ENCODE data around the gene CAMK2A. TPM values are rescaled to one million over a fixed set of nuclear protein-coding genes. Genes with fewer than 3 reads are reported as not detected.

CAMK2A gene
- total RNA-seq, 2 donors from 2014 or later, result 0.50 to 1.0 TPM

DNA sequence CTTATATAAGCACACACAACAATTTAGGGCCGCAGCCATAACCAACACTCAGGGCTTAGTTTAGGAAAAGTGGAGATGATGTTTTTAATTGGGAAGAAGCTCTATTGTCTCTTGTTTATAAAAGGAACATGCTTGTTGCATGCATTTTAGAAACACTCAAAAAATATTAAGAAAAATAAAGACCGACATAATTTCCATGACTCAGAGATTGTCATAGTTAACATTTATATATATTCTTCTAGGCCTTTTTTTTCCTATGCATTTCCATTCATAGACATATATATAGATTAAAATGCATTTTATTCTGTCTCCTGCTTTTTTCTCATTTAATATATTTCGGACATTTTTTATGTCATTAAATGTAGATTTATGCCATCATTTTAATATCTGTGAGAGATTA lies 26.7 kb upstream of the CAMK2A start:
- intact Hi-C loops (cut with DNase I), result no loop called here
- Histone ChIP-seq H3K36me3 (no peaks in the 10 kb centered on the region), H3K4me1 (replicated peaks) (no peaks in the 10 kb centered on the region), H3K4me3 (no peak overlapping the region), H3K9me3 (no peaks in the 10 kb centered on the region), H3K27me3 (replicated peaks; ENCODE audit: insufficient read depth) (no peaks in the 10 kb centered on the region), H3K27ac (no peak overlapping the region)
- DNase-seq (ENCODE audit: low spot score), result no peak
- 90% methylated on average over 3 of the region's 3 CpGs for whole genome bisulfite sequencing
- TF ChIP-seq POLR2AphosphoS5 (IDR thresholded peaks at IDR 0.05) (no peak), POLR2A (IDR thresholded peaks at IDR 0.05) (no peak)
- TF ChIP-seq, protein P1, sequence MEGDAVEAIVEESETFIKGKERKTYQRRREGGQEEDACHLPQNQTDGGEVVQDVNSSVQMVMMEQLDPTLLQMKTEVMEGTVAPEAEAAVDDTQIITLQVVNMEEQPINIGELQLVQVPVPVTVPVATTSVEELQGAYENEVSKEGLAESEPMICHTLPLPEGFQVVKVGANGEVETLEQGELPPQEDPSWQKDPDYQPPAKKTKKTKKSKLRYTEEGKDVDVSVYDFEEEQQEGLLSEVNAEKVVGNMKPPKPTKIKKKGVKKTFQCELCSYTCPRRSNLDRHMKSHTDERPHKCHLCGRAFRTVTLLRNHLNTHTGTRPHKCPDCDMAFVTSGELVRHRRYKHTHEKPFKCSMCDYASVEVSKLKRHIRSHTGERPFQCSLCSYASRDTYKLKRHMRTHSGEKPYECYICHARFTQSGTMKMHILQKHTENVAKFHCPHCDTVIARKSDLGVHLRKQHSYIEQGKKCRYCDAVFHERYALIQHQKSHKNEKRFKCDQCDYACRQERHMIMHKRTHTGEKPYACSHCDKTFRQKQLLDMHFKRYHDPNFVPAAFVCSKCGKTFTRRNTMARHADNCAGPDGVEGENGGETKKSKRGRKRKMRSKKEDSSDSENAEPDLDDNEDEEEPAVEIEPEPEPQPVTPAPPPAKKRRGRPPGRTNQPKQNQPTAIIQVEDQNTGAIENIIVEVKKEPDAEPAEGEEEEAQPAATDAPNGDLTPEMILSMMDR (IDR thresholded peaks at IDR 0.05), result no peak

DNA sequence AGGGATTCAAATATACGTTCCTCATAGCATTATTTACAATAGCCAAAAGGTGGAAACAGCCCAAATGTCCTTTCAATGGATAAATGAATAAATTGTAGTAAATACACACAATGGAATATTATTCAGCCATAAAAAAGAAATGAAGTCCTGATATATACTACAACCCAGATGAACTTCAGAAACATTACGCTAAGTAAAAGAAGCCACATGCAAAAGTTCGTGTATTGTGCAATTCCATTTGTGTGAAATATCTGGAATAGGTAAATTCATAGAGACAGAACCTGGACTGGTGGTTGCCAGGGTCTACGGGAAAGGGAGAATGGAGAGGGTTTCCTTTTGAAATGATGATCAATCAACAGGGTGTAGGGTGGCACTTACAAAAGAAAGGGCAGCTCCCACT lies 25.7 kb upstream of the CAMK2A start:
- intact Hi-C loops (cut with DNase I), result no loop called here
- no peak for DNase-seq (ENCODE audit: low spot score)
- H3K4me1 ChIP-seq (replicated peaks), result no peaks in the 10 kb centered on the region
- H3K9me3 ChIP-seq, result no peaks in the 10 kb centered on the region
- TF ChIP-seq POLR2AphosphoS5 (IDR thresholded peaks at IDR 0.05) (no peak), POLR2A (IDR thresholded peaks at IDR 0.05) (no peak)
- TF ChIP-seq, protein P1 (IDR thresholded peaks at IDR 0.05), result no peak
- H3K27ac ChIP-seq, result no peak overlapping the region
- WGBS, result 90% methylated on average over 4 of the region's 4 CpGs
- H3K36me3 ChIP-seq, result no peaks in the 10 kb centered on the region
- no peaks in the 10 kb centered on the region for H3K27me3 ChIP-seq (replicated peaks; ENCODE audit: insufficient read depth)
- no peak overlapping the region for H3K4me3 ChIP-seq

DNA sequence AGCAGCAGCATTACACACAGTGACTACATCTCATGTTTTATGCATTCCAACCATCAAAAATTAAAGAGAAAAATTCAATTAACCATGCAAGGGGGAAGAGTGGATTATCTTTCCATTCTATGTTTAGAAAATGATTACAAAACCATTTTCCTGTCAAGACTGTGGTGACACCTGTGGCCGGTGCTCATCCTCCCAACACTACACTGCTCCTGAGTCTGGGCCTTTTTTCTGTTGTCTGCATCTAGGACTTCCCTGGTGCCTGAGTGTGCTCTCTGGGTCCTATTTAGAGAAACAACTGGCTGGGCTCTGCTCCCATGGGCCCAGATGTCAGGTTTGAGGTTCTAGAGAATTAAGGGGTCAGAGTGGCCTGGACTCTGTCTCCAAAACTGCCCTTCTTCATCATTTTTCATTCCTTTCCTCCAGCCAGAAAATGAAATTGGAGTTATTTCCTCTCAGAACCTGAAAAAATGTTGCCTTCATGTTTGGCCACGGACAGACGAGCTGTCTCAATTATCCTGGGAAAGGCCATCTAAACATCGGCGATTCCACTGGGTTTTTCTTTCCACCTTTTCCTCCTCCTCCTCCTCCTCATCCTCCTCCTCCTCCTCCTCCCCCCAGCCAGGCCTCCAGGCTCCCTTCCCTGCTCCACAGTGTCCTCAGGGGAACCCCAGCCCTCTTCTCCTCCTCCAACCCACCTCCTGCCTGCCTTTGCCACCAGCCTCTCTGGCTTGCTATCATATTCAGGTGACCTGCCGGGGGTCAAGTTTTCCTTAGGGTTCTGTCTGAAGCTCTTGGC lies 24.5 kb upstream of the CAMK2A start:
- Histone ChIP-seq H3K9me3 (no peaks in the 10 kb centered on the region), H3K4me1 (replicated peaks) (no peaks in the 10 kb centered on the region)
- intact Hi-C loops (cut with DNase I), result no loop called here

DNA sequence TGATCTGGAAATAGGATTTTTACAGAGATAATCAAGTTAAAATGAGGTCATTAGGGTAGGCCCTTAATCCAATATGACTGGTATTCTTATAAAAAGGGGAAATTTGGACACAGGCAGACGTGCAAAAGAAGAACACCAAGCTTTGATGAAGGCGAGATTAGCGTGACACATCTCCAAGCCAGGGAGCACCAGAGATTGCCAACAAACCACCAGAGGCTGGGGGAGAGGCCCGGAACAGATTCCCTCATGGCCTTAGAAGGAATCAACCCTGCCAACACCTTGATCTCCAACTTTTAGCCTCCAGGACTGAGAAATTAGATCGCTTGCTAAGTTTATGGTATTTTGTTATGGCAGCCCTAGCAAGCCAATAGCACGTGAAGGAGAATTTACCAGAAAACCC lies 23.9 kb upstream of the CAMK2A start:
- H3K36me3 ChIP-seq, result no peaks in the 10 kb centered on the region
- no peak overlapping the region for H3K27ac ChIP-seq
- no peaks in the 10 kb centered on the region for H3K9me3 ChIP-seq
- 78% methylated on average over 6 of the region's 6 CpGs for WGBS
- TF ChIP-seq, protein P1 (IDR thresholded peaks at IDR 0.05), result no peak
- TF ChIP-seq POLR2AphosphoS5 (IDR thresholded peaks at IDR 0.05) (no peak), POLR2A (IDR thresholded peaks at IDR 0.05) (no peak)
- intact Hi-C loops (cut with DNase I), result no loop called here
- no peak for DNase-seq (ENCODE audit: low spot score)
- H3K4me1 ChIP-seq (replicated peaks), result no peaks in the 10 kb centered on the region
- no peak overlapping the region for H3K4me3 ChIP-seq
- H3K27me3 ChIP-seq (replicated peaks; ENCODE audit: insufficient read depth), result no peaks in the 10 kb centered on the region

More for the DNA sequence above, 24.5 kb upstream of the CAMK2A start:
- H3K36me3 ChIP-seq, result no peaks in the 10 kb centered on the region
- WGBS, result 59% methylated on average over 6 of the region's 6 CpGs
- TF ChIP-seq, protein P1 (IDR thresholded peaks at IDR 0.05), result no peak
- TF ChIP-seq POLR2AphosphoS5 (IDR thresholded peaks at IDR 0.05) (no peak), POLR2A (IDR thresholded peaks at IDR 0.05) (no peak)
- no peak overlapping the region for H3K27ac ChIP-seq
- no peak overlapping the region for H3K4me3 ChIP-seq
- DNase-seq (ENCODE audit: low spot score), result no peak
- no peaks in the 10 kb centered on the region for H3K27me3 ChIP-seq (replicated peaks; ENCODE audit: insufficient read depth)

DNA sequence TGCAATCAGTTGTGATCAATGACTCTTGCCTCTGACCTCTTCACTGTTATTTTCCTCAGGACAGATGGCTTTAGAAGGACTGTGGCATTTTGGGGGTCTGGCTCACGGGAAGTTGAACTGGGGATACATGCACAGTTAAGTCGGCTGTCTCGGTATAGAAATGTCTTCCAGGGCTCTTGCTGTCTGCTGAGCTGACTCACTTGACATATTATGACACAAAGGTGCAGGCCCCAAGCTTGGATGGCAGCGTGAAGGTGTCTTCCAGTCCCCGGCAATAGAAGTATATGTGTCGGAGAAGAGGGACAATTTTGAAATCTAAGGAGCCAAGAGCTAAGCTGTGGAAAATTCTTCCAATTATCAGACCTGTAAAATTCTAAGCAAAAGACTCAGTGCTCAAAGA lies 22.9 kb upstream of the CAMK2A start:
- no peak for DNase-seq (ENCODE audit: low spot score)
- Histone ChIP-seq H3K27ac (no peak overlapping the region), H3K4me1 (replicated peaks) (no peaks in the 10 kb centered on the region), H3K36me3 (no peaks in the 10 kb centered on the region), H3K4me3 (no peak overlapping the region), H3K27me3 (replicated peaks; ENCODE audit: insufficient read depth) (no peaks in the 10 kb centered on the region), H3K9me3 (no peaks in the 10 kb centered on the region)
- WGBS, result 95% methylated on average over 6 of the region's 6 CpGs
- TF ChIP-seq, protein P1 (IDR thresholded peaks at IDR 0.05), result no peak
- no peak for TF ChIP-seq POLR2A (IDR thresholded peaks at IDR 0.05)
- no peak for TF ChIP-seq POLR2AphosphoS5 (IDR thresholded peaks at IDR 0.05)
- intact Hi-C loops (cut with DNase I), result no loop called here
